ENCODE measurements around the gene IFNAR2. TPM values are rescaled to one million over a fixed set of nuclear protein-coding genes. Genes with fewer than 3 reads are reported as not detected.
"Not testable (repeated sequence)": the region's sequence is repeated elsewhere in the genome, so short reads cannot be mapped to it uniquely, and the experiment has no call there.

Gene IFNAR2
- total and polyA plus RNA-seq, 4 donors = 11.3 to 29.5 (median 27.1) TPM

GRCh38 chr21:33238565-33239255, 9.0 kb downstream of the IFNAR2 start:
- WGBS (ENCODE audit: insufficient coverage) = 80% methylated on average over 1 of the region's 7 CpGs
- no peak overlapping the region for H3K27ac ChIP-seq (ENCODE audit: low read depth, low read length)
- DNase-seq (ENCODE audit: low read depth in 4 of 6, low spot score in 6 of 6) = no peak
- peaks cover 5% of the 10 kb centered on the region for H3K36me3 ChIP-seq (ENCODE audit: control insufficient read depth, insufficient read depth, low read length)
- no peak overlapping the region for H3K4me3 ChIP-seq (ENCODE audit: low read depth, low read length)
- H3K4me1 ChIP-seq (ENCODE audit: control insufficient read depth, insufficient read depth, low read length) = peaks cover 6% of the 10 kb centered on the region
- no peaks in the 10 kb centered on the region for H3K9me3 ChIP-seq (ENCODE audit: control insufficient read depth, insufficient read depth, low read length)
- no peaks in the 10 kb centered on the region for H3K27me3 ChIP-seq (ENCODE audit: control insufficient read depth, insufficient read depth, low read length)

GRCh38 chr21:33239559-33240127, 9.9 kb downstream of the IFNAR2 start:
- not testable (repeated sequence) for H3K9me3 ChIP-seq (ENCODE audit: control insufficient read depth, insufficient read depth, low read length); H3K36me3 ChIP-seq (ENCODE audit: control insufficient read depth, insufficient read depth, low read length); H3K4me3 ChIP-seq (ENCODE audit: low read depth, low read length); H3K27me3 ChIP-seq (ENCODE audit: control insufficient read depth, insufficient read depth, low read length); H3K27ac ChIP-seq (ENCODE audit: low read depth, low read length); DNase-seq (ENCODE audit: low read depth in 4 of 6, low spot score in 6 of 6); H3K4me1 ChIP-seq (ENCODE audit: control insufficient read depth, insufficient read depth, low read length)

- Histone ChIP-seq H3K36me3 (ENCODE audit: control insufficient read depth, insufficient read depth, low read length) (peaks cover 6% of the 10 kb centered on the region), H3K27ac (ENCODE audit: low read depth, low read length) (no peak overlapping the region), H3K9me3 (ENCODE audit: control insufficient read depth, insufficient read depth, low read length) (no peaks in the 10 kb centered on the region), H3K27me3 (ENCODE audit: control insufficient read depth, insufficient read depth, low read length) (no peaks in the 10 kb centered on the region), H3K4me1 (ENCODE audit: control insufficient read depth, insufficient read depth, low read length) (peaks cover 6% of the 10 kb centered on the region), H3K4me3 (ENCODE audit: low read depth, low read length) (no peak overlapping the region)
- WGBS (ENCODE audit: insufficient coverage) = 100% methylated on average over 1 of the region's 2 CpGs
- no peak for DNase-seq (ENCODE audit: low read depth in 4 of 6, low spot score in 6 of 6)
Measured at GRCh38 chr21:33240404-33240803, 10.7 kb downstream of the IFNAR2 start.

GRCh38 chr21:33241846-33242245, 12.1 kb downstream of the IFNAR2 start:
- Histone ChIP-seq H3K27ac (ENCODE audit: low read depth, low read length) (no peak overlapping the region), H3K36me3 (ENCODE audit: control insufficient read depth, insufficient read depth, low read length) (peaks cover 16% of the 10 kb centered on the region), H3K27me3 (ENCODE audit: control insufficient read depth, insufficient read depth, low read length) (no peaks in the 10 kb centered on the region), H3K9me3 (ENCODE audit: control insufficient read depth, insufficient read depth, low read length) (no peaks in the 10 kb centered on the region), H3K4me1 (ENCODE audit: control insufficient read depth, insufficient read depth, low read length) (no peaks in the 10 kb centered on the region), H3K4me3 (ENCODE audit: low read depth, low read length) (no peak overlapping the region)
- WGBS (ENCODE audit: insufficient coverage) = no CpG with 5 or more reads among the region's 2 CpGs
- no peak for DNase-seq (ENCODE audit: low read depth in 4 of 6, low spot score in 6 of 6)

- H3K4me1 ChIP-seq (ENCODE audit: control insufficient read depth, insufficient read depth, low read length); H3K9me3 ChIP-seq (ENCODE audit: control insufficient read depth, insufficient read depth, low read length); H3K27me3 ChIP-seq (ENCODE audit: control insufficient read depth, insufficient read depth, low read length); H3K4me3 ChIP-seq (ENCODE audit: low read depth, low read length); H3K27ac ChIP-seq (ENCODE audit: low read depth, low read length); DNase-seq (ENCODE audit: low read depth in 4 of 6, low spot score in 6 of 6): not testable (repeated sequence)
- 100% methylated on average over 3 of the region's 8 CpGs for WGBS (ENCODE audit: insufficient coverage)
- peaks cover 23% of the 10 kb centered on the region for H3K36me3 ChIP-seq (ENCODE audit: control insufficient read depth, insufficient read depth, low read length)
Measured at GRCh38 chr21:33242846-33243245, 13.1 kb downstream of the IFNAR2 start.

GRCh38 chr21:33244082-33244778, 14.5 kb downstream of the IFNAR2 start:
- no peaks in the 10 kb centered on the region for H3K4me1 ChIP-seq (ENCODE audit: control insufficient read depth, insufficient read depth, low read length)
- DNase-seq (ENCODE audit: low read depth in 4 of 6, low spot score in 6 of 6) = no peak
- H3K9me3 ChIP-seq (ENCODE audit: control insufficient read depth, insufficient read depth, low read length) = no peaks in the 10 kb centered on the region
- 76% methylated on average over 4 of the region's 6 CpGs for WGBS (ENCODE audit: insufficient coverage)
- H3K27me3 ChIP-seq (ENCODE audit: control insufficient read depth, insufficient read depth, low read length) = no peaks in the 10 kb centered on the region
- H3K4me3 ChIP-seq (ENCODE audit: low read depth, low read length) = no peak overlapping the region
- peaks cover 28% of the 10 kb centered on the region for H3K36me3 ChIP-seq (ENCODE audit: control insufficient read depth, insufficient read depth, low read length)
- no peak overlapping the region for H3K27ac ChIP-seq (ENCODE audit: low read depth, low read length)

- Histone ChIP-seq H3K27me3 (ENCODE audit: control insufficient read depth, insufficient read depth, low read length) (no peaks in the 10 kb centered on the region), H3K4me3 (ENCODE audit: low read depth, low read length) (no peak overlapping the region), H3K27ac (ENCODE audit: low read depth, low read length) (no peak overlapping the region), H3K36me3 (ENCODE audit: control insufficient read depth, insufficient read depth, low read length) (peaks cover 33% of the 10 kb centered on the region), H3K4me1 (ENCODE audit: control insufficient read depth, insufficient read depth, low read length) (no peaks in the 10 kb centered on the region), H3K9me3 (ENCODE audit: control insufficient read depth, insufficient read depth, low read length) (no peaks in the 10 kb centered on the region)
- no peak for DNase-seq (ENCODE audit: low read depth in 4 of 6, low spot score in 6 of 6)
- no CpG with 5 or more reads among the region's 2 CpGs for WGBS (ENCODE audit: insufficient coverage)
Measured at GRCh38 chr21:33244779-33245105, 15.0 kb downstream of the IFNAR2 start.

- WGBS (ENCODE audit: insufficient coverage) = 46% methylated on average over 2 of the region's 4 CpGs
- DNase-seq (ENCODE audit: low read depth in 4 of 6, low spot score in 6 of 6) = no peak
- peaks cover 36% of the 10 kb centered on the region for H3K36me3 ChIP-seq (ENCODE audit: control insufficient read depth, insufficient read depth, low read length)
- no peaks in the 10 kb centered on the region for H3K9me3 ChIP-seq (ENCODE audit: control insufficient read depth, insufficient read depth, low read length)
- H3K27ac ChIP-seq (ENCODE audit: low read depth, low read length) = no peak overlapping the region
- H3K4me1 ChIP-seq (ENCODE audit: control insufficient read depth, insufficient read depth, low read length) = no peaks in the 10 kb centered on the region
- no peaks in the 10 kb centered on the region for H3K27me3 ChIP-seq (ENCODE audit: control insufficient read depth, insufficient read depth, low read length)
- H3K4me3 ChIP-seq (ENCODE audit: low read depth, low read length) = no peak overlapping the region
Measured at GRCh38 chr21:33245289-33245918, 15.7 kb downstream of the IFNAR2 start.

- H3K27ac ChIP-seq (ENCODE audit: low read depth, low read length) = no peak overlapping the region
- WGBS (ENCODE audit: insufficient coverage) = 90% methylated on average over 2 of the region's 5 CpGs
- H3K4me3 ChIP-seq (ENCODE audit: low read depth, low read length) = no peak overlapping the region
- H3K36me3 ChIP-seq (ENCODE audit: control insufficient read depth, insufficient read depth, low read length) = peaks cover 44% of the 10 kb centered on the region
- H3K27me3 ChIP-seq (ENCODE audit: control insufficient read depth, insufficient read depth, low read length) = no peaks in the 10 kb centered on the region
- H3K9me3 ChIP-seq (ENCODE audit: control insufficient read depth, insufficient read depth, low read length) = no peaks in the 10 kb centered on the region
- DNase-seq (ENCODE audit: low read depth in 4 of 6, low spot score in 6 of 6) = no peak
- no peaks in the 10 kb centered on the region for H3K4me1 ChIP-seq (ENCODE audit: control insufficient read depth, insufficient read depth, low read length)
Measured at GRCh38 chr21:33246506-33246905, 16.8 kb downstream of the IFNAR2 start.

Data from spinal cord (tissue), 10 donors.